ENCODE results near the gene CORIN.

Gene CORIN

GRCh38 chr4:47831026-47831679 lies 6.7 kb downstream of the CORIN start:
- DNase-seq, result no peak
- Histone ChIP-seq H3K27me3 (replicated peaks) (no peaks in the 10 kb centered on the region), H3K36me3 (replicated peaks) (no peaks in the 10 kb centered on the region), H3K4me3 (ENCODE audit: low read depth, low read length) (no peak overlapping the region), H3K27ac (no peak overlapping the region)
- no peak for TF ChIP-seq CTCF (IDR thresholded peaks at IDR 0.05; ENCODE audit: low read depth, low read length, missing control alignments)
- in situ Hi-C loops (cut with HindIII; ENCODE audit: low pct_ligation_motif_present, low sequenced_read_pairs), result no loop called here

GRCh38 chr4:47830265-47831025 lies 7.4 kb downstream of the CORIN start:
- no peak overlapping the region for H3K27ac ChIP-seq
- DNase-seq, result no peak
- no peak for TF ChIP-seq CTCF (IDR thresholded peaks at IDR 0.05; ENCODE audit: low read depth, low read length, missing control alignments)
- H3K27me3 ChIP-seq (replicated peaks), result no peaks in the 10 kb centered on the region
- no peak overlapping the region for H3K4me3 ChIP-seq (ENCODE audit: low read depth, low read length)
- H3K36me3 ChIP-seq (replicated peaks), result no peaks in the 10 kb centered on the region
- in situ Hi-C loops (cut with HindIII; ENCODE audit: low pct_ligation_motif_present, low sequenced_read_pairs), result no loop called here

DNA sequence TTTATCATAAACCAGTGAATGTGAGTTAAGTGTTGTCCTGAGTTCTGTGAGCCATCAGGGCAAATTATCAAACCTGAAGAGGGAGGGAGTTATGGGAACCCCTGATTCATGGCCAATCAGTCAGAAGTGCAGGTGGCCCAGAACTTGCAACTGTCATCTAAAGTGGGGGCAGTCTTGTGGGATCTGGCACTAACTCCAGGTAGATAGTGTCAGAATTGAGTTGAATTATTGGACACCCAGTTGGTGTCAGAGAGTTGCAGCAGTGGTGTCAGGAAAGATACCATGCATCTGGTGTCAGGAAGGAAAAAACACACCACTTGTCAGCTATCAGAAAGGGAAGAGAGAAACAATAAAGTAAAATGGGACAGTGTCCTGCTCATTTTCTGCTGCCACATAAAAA lies 8.4 kb downstream of the CORIN start:
- no peak overlapping the region for H3K27ac ChIP-seq
- no peaks in the 10 kb centered on the region for H3K27me3 ChIP-seq (replicated peaks)
- no peak for TF ChIP-seq CTCF (IDR thresholded peaks at IDR 0.05; ENCODE audit: low read depth, low read length, missing control alignments)
- H3K4me3 ChIP-seq (ENCODE audit: low read depth, low read length), result no peak overlapping the region
- no peak for DNase-seq
- in situ Hi-C loops (cut with HindIII; ENCODE audit: low pct_ligation_motif_present, low sequenced_read_pairs), result no loop called here
- no peaks in the 10 kb centered on the region for H3K36me3 ChIP-seq (replicated peaks)

- in situ Hi-C loops (cut with HindIII; ENCODE audit: low pct_ligation_motif_present, low sequenced_read_pairs), result no loop called here
Observed at GRCh38 chr4:47827343-47828047, 10.4 kb downstream of the CORIN start.

DNA sequence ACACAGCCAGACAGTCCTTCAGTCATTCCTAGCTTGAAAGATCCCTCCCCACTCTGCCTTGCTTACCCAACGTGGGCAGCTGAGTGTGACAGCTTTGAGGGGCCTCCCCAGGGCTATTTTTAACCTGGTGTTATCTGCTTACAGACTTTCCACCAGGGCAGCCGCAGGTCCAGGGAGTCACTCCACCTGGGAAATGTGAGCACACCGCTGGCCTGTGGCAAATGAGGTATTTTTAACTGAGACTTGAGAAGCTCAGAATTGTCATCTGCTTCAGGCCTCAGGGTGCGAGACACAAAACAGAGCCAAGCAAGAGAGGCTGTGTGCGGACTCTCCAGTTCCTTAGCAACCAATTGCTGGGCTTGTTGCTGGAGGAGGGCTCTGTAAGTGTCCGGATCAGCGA lies 13.0 kb downstream of the CORIN start:
- H3K27me3 ChIP-seq (replicated peaks), result no peaks in the 10 kb centered on the region
- no peak for TF ChIP-seq CTCF (IDR thresholded peaks at IDR 0.05; ENCODE audit: low read depth, low read length, missing control alignments)
- no peak overlapping the region for H3K4me3 ChIP-seq (ENCODE audit: low read depth, low read length)
- H3K36me3 ChIP-seq (replicated peaks), result no peaks in the 10 kb centered on the region
- in situ Hi-C loops (cut with HindIII; ENCODE audit: low pct_ligation_motif_present, low sequenced_read_pairs), result no loop called here
- no peak overlapping the region for H3K27ac ChIP-seq
- no peak for DNase-seq

More at GRCh38 chr4:47827343-47828047, 10.4 kb downstream of the CORIN start:
- no peak for DNase-seq
- TF ChIP-seq CTCF (IDR thresholded peaks at IDR 0.05; ENCODE audit: low read depth, low read length, missing control alignments), result no peak
- no peaks in the 10 kb centered on the region for H3K36me3 ChIP-seq (replicated peaks)
- H3K27me3 ChIP-seq (replicated peaks), result no peaks in the 10 kb centered on the region
- no peak overlapping the region for H3K27ac ChIP-seq
- H3K4me3 ChIP-seq (ENCODE audit: low read depth, low read length), result no peak overlapping the region
